GM19468 (cell line): ENCODE results near the gene SYNE1.
"Not testable (repeated sequence)": the region's sequence is repeated elsewhere in the genome, so short reads cannot be mapped to it uniquely, and the experiment has no call there.

Experiments
- ATAC-seq: cut with Tn5 transposase; IDR thresholded peaks from one replicate; pipeline ENCODE4 v1.9.1; 2021; ENCODE audit warnings: mild to moderate bottlenecking, moderate library complexity, moderate number of reproducible peaks; ENCODE audit not compliant: unreplicated experiment; ENCODE audit errors: extremely low read depth

The SYNE1 gene

GRCh38 chr6:152094992-152095592, 542.1 kb downstream of the SYNE1 start:
- no peak for ATAC-seq

DNA sequence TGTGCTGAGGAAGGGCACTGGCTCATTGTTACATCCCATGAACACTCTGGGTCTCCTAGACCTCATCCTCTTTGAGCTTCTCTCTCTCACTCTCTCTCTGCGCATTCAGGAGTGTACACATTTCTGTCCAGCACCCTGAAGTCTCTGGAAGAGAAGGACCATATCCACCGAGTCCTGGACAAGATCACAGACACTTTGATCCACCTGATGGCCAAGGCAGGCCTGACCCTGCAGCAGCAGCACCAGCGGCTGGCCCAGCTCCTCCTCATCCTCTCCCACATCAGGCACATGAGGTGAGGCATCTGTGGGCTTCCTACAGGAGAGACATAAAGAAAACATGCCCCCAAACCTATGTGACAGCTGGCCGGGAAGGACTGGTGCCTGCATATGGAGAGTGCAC, 542.9 kb downstream of the SYNE1 start:
- no peak for ATAC-seq

- no peak for ATAC-seq
These were observed 543.5 kb downstream of the SYNE1 start for GRCh38 chr6:152093711-152094110.

DNA sequence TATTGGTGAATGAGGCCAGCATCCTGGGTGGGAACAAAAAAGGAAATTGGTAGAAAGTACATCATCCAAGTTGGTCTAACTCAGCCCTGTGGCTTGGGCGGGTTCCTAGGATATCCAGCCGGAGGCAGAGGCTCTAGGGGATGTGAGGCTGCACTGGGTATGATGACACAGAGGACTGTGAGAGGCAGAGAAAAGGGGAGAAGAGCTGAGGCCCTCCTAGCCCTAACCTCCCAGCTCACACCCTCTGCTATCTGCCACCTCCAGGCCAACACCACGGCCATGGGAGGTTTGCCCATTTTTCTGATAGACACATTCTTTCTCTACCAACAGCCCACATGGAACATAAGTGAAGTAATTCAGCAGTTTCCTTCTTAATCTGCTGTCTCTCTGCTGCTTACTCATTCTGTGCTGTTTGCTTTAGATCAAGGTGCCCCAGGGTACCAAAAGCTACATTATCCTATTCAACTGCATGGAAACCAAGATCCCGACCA, 545.3 kb downstream of the SYNE1 start:
- no peak for ATAC-seq

- ATAC-seq: no peak
These were observed 546.0 kb downstream of the SYNE1 start for GRCh38 chr6:152091201-152091600.

- ATAC-seq: no peak
These were observed 547.2 kb downstream of the SYNE1 start for GRCh38 chr6:152089992-152090391.

- no peak for ATAC-seq
These were observed 549.5 kb downstream of the SYNE1 start for GRCh38 chr6:152087701-152088100.

DNA sequence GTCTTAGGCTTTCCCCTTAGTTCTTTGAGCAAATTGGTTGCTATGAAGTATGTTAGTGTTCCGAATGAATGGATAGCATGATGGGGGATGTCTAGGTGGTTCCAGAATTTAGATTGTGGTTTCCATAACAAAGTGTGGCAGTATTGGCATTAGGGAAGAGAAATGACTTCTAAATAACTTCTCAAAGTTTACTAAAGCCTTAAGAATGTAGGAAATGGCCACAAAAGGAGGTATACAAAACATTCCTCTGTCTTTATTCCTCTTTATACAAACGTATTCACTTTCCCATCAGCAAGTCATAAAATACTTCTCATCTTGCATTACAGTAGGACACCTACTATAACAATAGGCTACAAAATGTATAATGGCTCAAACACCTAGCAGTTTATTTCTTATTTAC, 550.1 kb downstream of the SYNE1 start:
- ATAC-seq: no peak

GRCh38 chr6:152086223-152086873, 550.8 kb downstream of the SYNE1 start:
- ATAC-seq: no peak

DNA sequence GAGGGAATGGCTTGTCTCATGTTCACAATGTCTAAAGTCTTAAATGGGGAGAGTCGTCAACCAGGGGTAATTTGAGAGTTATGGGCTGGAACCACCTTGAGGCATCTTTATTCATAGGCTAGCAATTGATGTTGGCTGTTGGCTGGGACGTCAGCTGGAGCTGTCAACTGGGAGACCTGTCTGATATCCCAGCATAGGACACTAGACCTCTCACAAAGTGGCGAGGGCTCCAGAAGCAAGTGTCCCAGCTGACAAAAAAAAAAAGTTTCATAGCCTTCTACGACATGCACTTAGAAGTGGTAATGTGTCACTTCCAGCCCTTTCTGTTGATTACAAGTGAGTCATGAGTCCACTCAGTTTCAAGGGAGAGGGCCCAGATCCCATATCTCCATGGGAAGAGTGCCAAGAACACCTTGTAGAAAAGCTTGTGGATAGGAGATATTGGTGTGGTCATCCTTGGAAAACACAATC, 551.7 kb downstream of the SYNE1 start:
- ATAC-seq: no peak

DNA sequence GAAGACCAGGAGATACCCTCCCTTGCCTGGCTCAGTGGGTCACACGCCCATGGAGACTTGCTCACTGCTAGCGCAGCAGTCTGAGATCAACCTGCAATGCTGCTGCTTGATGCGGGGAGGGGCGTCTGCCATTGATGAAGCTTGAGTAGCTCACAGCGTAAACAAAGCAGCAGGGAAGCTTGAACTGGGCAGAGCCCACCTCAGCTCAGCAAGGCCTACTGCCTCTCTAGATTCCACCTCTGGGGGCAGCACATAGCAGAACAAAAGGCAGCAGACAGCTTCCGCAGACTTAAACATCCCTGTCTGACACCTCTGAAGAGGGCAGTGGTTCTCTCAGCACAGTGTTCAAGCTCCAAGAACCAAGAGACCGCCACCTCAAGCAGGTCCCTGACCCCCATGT, 558.4 kb downstream of the SYNE1 start:
- ATAC-seq: no peak

GRCh38 chr6:152078001-152078400, 559.2 kb downstream of the SYNE1 start:
- ATAC-seq: no peak

DNA sequence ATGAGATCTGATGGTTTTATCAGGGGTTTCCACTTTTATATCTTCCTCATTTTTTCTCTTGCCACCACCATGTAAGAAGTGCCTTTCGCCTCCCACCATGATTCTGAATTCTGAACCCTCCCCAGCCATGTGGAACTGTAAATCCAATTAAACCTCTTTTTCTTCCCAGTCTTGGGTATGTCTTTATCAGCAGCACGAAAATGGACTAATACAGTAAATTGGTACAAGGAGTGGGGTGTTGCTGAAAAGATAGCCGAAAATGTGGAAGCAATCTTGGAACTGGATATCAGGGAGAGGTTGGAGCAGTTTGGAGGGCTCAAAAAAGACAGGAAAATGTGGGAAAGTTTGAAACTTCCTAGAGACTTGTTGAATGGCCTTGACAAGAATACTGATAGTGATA, 560.9 kb downstream of the SYNE1 start:
- ATAC-seq: not testable (repeated sequence)

DNA sequence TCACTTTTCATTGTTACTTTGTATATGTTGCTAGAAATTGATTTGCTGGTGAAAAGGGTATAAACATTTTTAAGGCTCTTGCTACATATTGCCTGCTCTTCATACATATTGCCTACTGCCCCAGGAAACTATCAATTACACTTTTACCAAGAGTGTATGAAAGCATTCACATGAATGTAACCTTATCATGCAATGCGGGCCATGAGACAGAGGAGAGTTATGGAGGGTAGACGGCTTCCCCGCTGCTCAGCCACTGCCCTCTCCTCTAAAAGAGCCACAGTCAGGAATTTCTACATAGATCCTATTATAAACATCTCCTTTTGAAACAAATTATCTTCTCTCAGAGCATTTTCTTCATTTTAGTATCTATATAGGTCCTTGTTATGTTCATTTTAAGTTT, 565.3 kb downstream of the SYNE1 start:
- ATAC-seq: no peak
